DND-41 (cell line): ENCODE measurements around the gene DOCK7.

Experiments
- ATAC-seq: fragments of 200-7000 bp; cut with Tn5 transposase; 3 replicates; pipeline ENCODE4 v1.9.1; 2021; ENCODE audit warnings: low read depth; ENCODE audit not compliant: insufficient read depth
- DNase-seq: peaks from one replicate; pipeline ENCODE4 v3.0.0-alpha.2; 2020
- H2AFZ ChIP-seq: 2 replicates; pipeline ENCODE4 v1.6.0; 2012; ENCODE audit warnings: low read depth, low read length
- H3K27ac ChIP-seq: 2 replicates; pipeline ENCODE4 v1.5.1; 2012; ENCODE audit warnings: low read length, inconsistent platforms
- H3K27me3 ChIP-seq: fragments of 200-600 bp; sonication (generic); 2 replicates; pipeline ENCODE4 v1.6.0; 2012; ENCODE audit warnings: low read length, mild to moderate bottlenecking, inconsistent platforms; ENCODE audit not compliant: insufficient read depth, poor library complexity
- H3K36me3 ChIP-seq: 2 replicates; pipeline ENCODE4 v1.5.1; 2012; ENCODE audit warnings: low read length, inconsistent platforms; ENCODE audit not compliant: insufficient read depth
- H3K4me1 ChIP-seq: 2 replicates; pipeline ENCODE4 v1.5.1; 2012; ENCODE audit warnings: mild to moderate bottlenecking, low read length; ENCODE audit not compliant: insufficient read depth
- H3K4me2 ChIP-seq: 2 replicates; pipeline ENCODE4 v1.6.0; 2012; ENCODE audit warnings: mild to moderate bottlenecking, moderate library complexity, low read length, inconsistent platforms; ENCODE audit not compliant: insufficient read depth
- H3K4me3 ChIP-seq, 2 experiments: fragments of 200-600 bp in 1 of 2; shearing (Covaris generic) in 1 of 2; 2 replicates each; pipeline ENCODE4 v1.5.1; 2012 to 2016; ENCODE audit warnings: inconsistent platforms in 2 of 2, low read length in 2 of 2, mild to moderate bottlenecking in 2 of 2, low read depth in 1 of 2, moderate library complexity in 1 of 2
- H3K79me2 ChIP-seq: 2 replicates; pipeline ENCODE4 v1.6.0; 2012; ENCODE audit warnings: low read length, inconsistent platforms; ENCODE audit not compliant: insufficient read depth
- H3K9ac ChIP-seq: 2 replicates; pipeline ENCODE4 v1.6.0; 2012; ENCODE audit warnings: low read depth, mild to moderate bottlenecking, inconsistent platforms, low read length, moderate library complexity
- H3K9me3 ChIP-seq: 2 replicates; pipeline ENCODE4 v1.5.1; 2012; ENCODE audit warnings: low read length, moderate library complexity, mild to moderate bottlenecking, inconsistent platforms; ENCODE audit not compliant: insufficient read depth, severe bottlenecking
- H4K20me1 ChIP-seq: 2 replicates; pipeline ENCODE4 v1.6.0; 2012; ENCODE audit warnings: low read length; ENCODE audit not compliant: insufficient read depth
- EZH2 ChIP-seq: IDR thresholded peaks from 3 replicates; pipeline ENCODE4 v1.6.1; 2012; ENCODE audit warnings: borderline replicate concordance, low read depth, mild to moderate bottlenecking, moderate library complexity, low read length, inconsistent platforms; ENCODE audit not compliant: severe bottlenecking
- TF ChIP-seq, protein P1 (sequence below): IDR thresholded peaks from 2 replicates; pipeline ENCODE4 v1.5.1; 2012; ENCODE audit warnings: borderline replicate concordance, low read length, moderate library complexity, mild to moderate bottlenecking; ENCODE audit not compliant: poor library complexity, severe bottlenecking; ENCODE audit errors: extremely low read depth

Gene DOCK7

DNA sequence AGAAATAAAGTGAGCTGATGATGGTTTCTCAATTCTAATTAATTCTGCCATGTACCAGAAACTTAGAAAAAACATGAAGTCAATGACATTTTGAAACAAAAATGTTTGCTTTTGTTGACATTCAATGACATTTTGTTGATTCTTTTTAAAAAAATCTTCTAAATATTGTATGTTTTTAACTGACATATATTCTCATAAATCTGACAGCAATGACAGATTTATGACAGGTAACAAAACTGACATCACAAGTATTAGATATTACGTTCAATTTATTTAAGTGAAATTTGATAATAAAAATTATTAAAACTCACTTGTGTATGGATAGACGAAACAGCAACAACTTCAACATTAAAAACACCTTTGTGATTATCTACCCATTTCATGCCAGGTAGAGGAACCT lies 126.9 kb downstream of the DOCK7 start:
- TF ChIP-seq, protein P1, sequence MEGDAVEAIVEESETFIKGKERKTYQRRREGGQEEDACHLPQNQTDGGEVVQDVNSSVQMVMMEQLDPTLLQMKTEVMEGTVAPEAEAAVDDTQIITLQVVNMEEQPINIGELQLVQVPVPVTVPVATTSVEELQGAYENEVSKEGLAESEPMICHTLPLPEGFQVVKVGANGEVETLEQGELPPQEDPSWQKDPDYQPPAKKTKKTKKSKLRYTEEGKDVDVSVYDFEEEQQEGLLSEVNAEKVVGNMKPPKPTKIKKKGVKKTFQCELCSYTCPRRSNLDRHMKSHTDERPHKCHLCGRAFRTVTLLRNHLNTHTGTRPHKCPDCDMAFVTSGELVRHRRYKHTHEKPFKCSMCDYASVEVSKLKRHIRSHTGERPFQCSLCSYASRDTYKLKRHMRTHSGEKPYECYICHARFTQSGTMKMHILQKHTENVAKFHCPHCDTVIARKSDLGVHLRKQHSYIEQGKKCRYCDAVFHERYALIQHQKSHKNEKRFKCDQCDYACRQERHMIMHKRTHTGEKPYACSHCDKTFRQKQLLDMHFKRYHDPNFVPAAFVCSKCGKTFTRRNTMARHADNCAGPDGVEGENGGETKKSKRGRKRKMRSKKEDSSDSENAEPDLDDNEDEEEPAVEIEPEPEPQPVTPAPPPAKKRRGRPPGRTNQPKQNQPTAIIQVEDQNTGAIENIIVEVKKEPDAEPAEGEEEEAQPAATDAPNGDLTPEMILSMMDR, result no peak
- TF ChIP-seq EZH2, result no peak
- no peaks in the 10 kb centered on the region for H4K20me1 ChIP-seq
- no peak overlapping the region for H3K27ac ChIP-seq
- no peak overlapping the region for H3K9ac ChIP-seq
- H3K4me3 ChIP-seq, result no peak overlapping the region
- H3K4me2 ChIP-seq, result no peak overlapping the region
- H3K9me3 ChIP-seq, result no peaks in the 10 kb centered on the region
- H3K4me1 ChIP-seq, result no peaks in the 10 kb centered on the region
- H3K27me3 ChIP-seq, result no peaks in the 10 kb centered on the region
- DNase-seq (no peak), ATAC-seq (no peak)
- peaks cover 6% of the 10 kb centered on the region; the same call in 1 of the 2 replicates for H3K36me3 ChIP-seq
- no peak overlapping the region for H2AFZ ChIP-seq
- no peaks in the 10 kb centered on the region for H3K79me2 ChIP-seq

DNA sequence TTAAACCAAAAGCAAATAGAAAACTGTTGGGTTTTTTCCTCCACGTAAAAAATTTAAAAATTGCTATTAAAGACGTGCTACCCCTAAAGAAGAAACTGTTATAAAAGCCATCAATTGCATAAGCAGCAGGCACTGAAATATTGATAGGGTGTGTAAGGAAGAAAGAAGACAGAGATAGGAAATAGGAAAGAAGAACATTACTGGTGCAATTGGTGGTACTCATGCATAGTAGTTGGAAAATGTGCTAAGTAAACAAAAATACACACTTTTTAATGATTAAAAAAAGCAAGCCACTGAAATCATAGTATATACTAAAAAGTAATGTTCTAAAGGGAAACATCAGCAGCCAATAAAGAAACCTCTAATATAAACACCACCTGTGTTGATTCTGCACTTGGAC lies 143.6 kb downstream of the DOCK7 start:
- Histone ChIP-seq H3K79me2 (no peaks in the 10 kb centered on the region), H3K27ac (no peak overlapping the region), H3K4me2 (no peak overlapping the region), H4K20me1 (no peaks in the 10 kb centered on the region), H2AFZ (no peak overlapping the region), H3K36me3 (peaks cover under 1% of the 10 kb centered on the region; the same call in 1 of the 2 replicates), H3K27me3 (no peaks in the 10 kb centered on the region), H3K9me3 (no peaks in the 10 kb centered on the region), H3K4me1 (no peaks in the 10 kb centered on the region), H3K9ac (no peak overlapping the region), H3K4me3 (no peak overlapping the region)
- DNase-seq, result no peak
- TF ChIP-seq, protein P1, result no peak
- TF ChIP-seq EZH2, result no peak
- ATAC-seq, result no peak

DNA sequence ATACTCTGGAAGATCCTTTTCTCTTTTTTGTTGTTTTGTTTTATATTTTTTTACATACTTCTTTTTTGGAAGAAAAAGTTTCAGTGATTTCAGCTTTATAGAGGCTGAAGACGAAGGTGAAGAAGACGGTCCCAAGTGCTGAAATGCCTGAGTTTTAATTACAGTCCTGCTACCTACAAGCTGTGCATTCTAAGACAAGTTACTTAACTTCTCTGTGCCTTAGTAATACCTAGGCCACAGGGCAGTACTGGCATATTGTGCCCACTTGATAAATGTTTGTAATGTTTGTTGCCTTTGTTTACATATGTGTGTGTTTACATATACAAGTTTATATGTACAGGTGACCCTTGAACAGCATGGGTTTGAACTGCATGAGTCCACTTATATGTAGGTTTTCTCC lies 147.1 kb downstream of the DOCK7 start:
- Histone ChIP-seq H3K27ac (no peak overlapping the region), H3K36me3 (peaks cover 15% of the 10 kb centered on the region; the same call in 1 of the 2 replicates), H3K9ac (no peak overlapping the region), H4K20me1 (no peaks in the 10 kb centered on the region), H3K4me1 (no peaks in the 10 kb centered on the region), H2AFZ (no peak overlapping the region), H3K4me3 (no peak overlapping the region), H3K27me3 (no peaks in the 10 kb centered on the region), H3K79me2 (no peaks in the 10 kb centered on the region), H3K4me2 (no peak overlapping the region), H3K9me3 (no peaks in the 10 kb centered on the region)
- DNase-seq (no peak), ATAC-seq (no peak)
- TF ChIP-seq, protein P1, result no peak
- TF ChIP-seq EZH2, result no peak

DNA sequence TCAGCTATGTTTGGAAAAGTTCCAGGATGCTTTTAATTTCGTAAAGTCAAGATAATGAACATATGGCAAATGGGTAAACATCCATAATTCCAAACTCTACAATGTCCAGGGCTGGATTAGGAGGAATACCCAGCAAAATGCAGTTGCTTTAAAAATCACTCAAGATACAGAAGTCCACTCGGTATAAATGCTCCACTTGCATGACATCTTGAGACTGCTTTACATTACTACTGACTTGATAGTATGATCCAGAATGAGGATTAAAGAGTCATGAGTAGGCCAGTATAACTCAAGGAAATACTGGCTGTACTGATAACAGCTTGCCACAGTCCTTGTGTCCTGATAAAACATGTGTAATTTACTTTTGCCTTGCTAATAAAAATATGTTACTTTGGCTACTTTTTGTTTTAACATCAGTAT lies 149.1 kb downstream of the DOCK7 start:
- H4K20me1 ChIP-seq, result no peaks in the 10 kb centered on the region
- H3K4me3 ChIP-seq, result no peak overlapping the region
- H3K9ac ChIP-seq, result no peak overlapping the region
- H3K4me1 ChIP-seq, result no peaks in the 10 kb centered on the region
- TF ChIP-seq EZH2, result no peak
- TF ChIP-seq, protein P1, result no peak
- DNase-seq (no peak), ATAC-seq (no peak)
- H3K27ac ChIP-seq, result no peak overlapping the region
- H2AFZ ChIP-seq, result no peak overlapping the region
- no peaks in the 10 kb centered on the region for H3K79me2 ChIP-seq
- no peaks in the 10 kb centered on the region for H3K27me3 ChIP-seq
- no peak overlapping the region for H3K4me2 ChIP-seq
- peaks cover 24% of the 10 kb centered on the region; the same call in 1 of the 2 replicates for H3K36me3 ChIP-seq
- no peaks in the 10 kb centered on the region for H3K9me3 ChIP-seq
